IPS-15b (cell line): ENCODE results near the gene SNTA1.

Experiments
- H3K27me3 ChIP-seq: one replicate; pipeline ENCODE4 v1.6.1; 2013; ENCODE audit warnings: low read length; ENCODE audit not compliant: control insufficient read depth, insufficient read depth
- H3K36me3 ChIP-seq: one replicate; pipeline ENCODE4 v1.6.1; 2013; ENCODE audit warnings: low read length; ENCODE audit not compliant: control insufficient read depth, insufficient read depth
- H3K4me1 ChIP-seq: one replicate; pipeline ENCODE4 v1.6.1; 2013; ENCODE audit warnings: mild to moderate bottlenecking, low read length; ENCODE audit not compliant: control insufficient read depth, insufficient read depth
- H3K4me3 ChIP-seq: one replicate; pipeline ENCODE4 v1.5.1; 2013; ENCODE audit warnings: low read depth, low read length
- H3K9ac ChIP-seq: one replicate; pipeline ENCODE4 v1.6.1; 2013; ENCODE audit warnings: low read depth, mild to moderate bottlenecking, low read length
- H3K9me3 ChIP-seq: one replicate; pipeline ENCODE4 v1.6.1; 2013; ENCODE audit warnings: mild to moderate bottlenecking, low read length; ENCODE audit not compliant: control insufficient read depth, insufficient read depth

SNTA1 gene

GRCh38 chr20:33370291-33370690 is 73.3 kb downstream of the SNTA1 start:
- Histone ChIP-seq H3K4me3 (no peak overlapping the region), H3K27me3 (no peaks in the 10 kb centered on the region), H3K9me3 (no peaks in the 10 kb centered on the region), H3K36me3 (peaks cover 35% of the 10 kb centered on the region), H3K4me1 (no peaks in the 10 kb centered on the region), H3K9ac (no peak overlapping the region)

GRCh38 chr20:33362898-33363297 is 80.7 kb downstream of the SNTA1 start:
- Histone ChIP-seq H3K27me3 (no peaks in the 10 kb centered on the region), H3K9me3 (no peaks in the 10 kb centered on the region), H3K9ac (no peak overlapping the region), H3K36me3 (peaks cover 33% of the 10 kb centered on the region), H3K4me3 (no peak overlapping the region), H3K4me1 (no peaks in the 10 kb centered on the region)

GRCh38 chr20:33359399-33360261 is 83.9 kb downstream of the SNTA1 start:
- H3K36me3 ChIP-seq, result peaks cover 16% of the 10 kb centered on the region
- H3K9me3 ChIP-seq, result no peaks in the 10 kb centered on the region
- H3K27me3 ChIP-seq, result no peaks in the 10 kb centered on the region

More at GRCh38 chr20:33359399-33360261, 83.9 kb downstream of the SNTA1 start:
- Histone ChIP-seq H3K4me3 (no peak overlapping the region), H3K4me1 (no peaks in the 10 kb centered on the region), H3K9ac (no peak overlapping the region)
